CD4-positive, alpha-beta memory T cell (primary cell): ENCODE data around the gene RFX3. TPM values are rescaled to one million over a fixed set of nuclear protein-coding genes. Genes with fewer than 3 reads are reported as not detected.

ENCODE experiments used
- CTCF ChIA-PET: fragments of 350-600 bp; sonication (Branson Sonifier 250); formaldehyde crosslinking; loops from one replicate; lab custom pipeline; 2021; ENCODE audit warnings: inconsistent platforms; ENCODE audit not compliant: partially characterized antibody; lab: Charles Lee
- POLR2A ChIA-PET: fragments of 350-600 bp; sonication (Branson Sonifier 250); formaldehyde crosslinking; loops from one replicate; lab custom pipeline; 2021; ENCODE audit not compliant: partially characterized antibody; lab: Charles Lee
- DNase-seq, 5 donors: peaks; one replicate each; pipeline versions ENCODE4 v3.0.0 to v3.0.0-alpha.2; 2020 to 2022; ENCODE audit warnings: mixed read lengths in 1 of 5
- H3K27ac ChIP-seq: one replicate; pipeline ENCODE4 v1.7.0; 2013; ENCODE audit warnings: low read depth, low read length
- H3K27me3 ChIP-seq: 2 replicates; pipeline ENCODE4 v1.7.0; 2013; ENCODE audit warnings: mild to moderate bottlenecking, low read length, moderate library complexity; ENCODE audit not compliant: insufficient read depth
- H3K36me3 ChIP-seq: 2 replicates; pipeline ENCODE4 v1.7.0; 2013; ENCODE audit warnings: mild to moderate bottlenecking, low read length, moderate library complexity; ENCODE audit not compliant: insufficient read depth
- H3K4me1 ChIP-seq: 2 replicates; pipeline ENCODE4 v1.7.0; 2013; ENCODE audit warnings: mild to moderate bottlenecking, low read length, moderate library complexity; ENCODE audit not compliant: insufficient read depth
- H3K4me3 ChIP-seq, 2 donors: one replicate each; pipeline ENCODE4 v1.7.0; 2013; ENCODE audit warnings: low read length in 2 of 2, mild to moderate bottlenecking in 1 of 2
- H3K9me3 ChIP-seq, 2 donors: one replicate each; pipeline ENCODE4 v1.7.0; 2013; ENCODE audit warnings: low read length in 2 of 2, control low read depth in 1 of 2; ENCODE audit not compliant: control insufficient read depth in 1 of 2
- H3K27ac Mint-ChIP-seq, 7 donors: one replicate each; pipeline ENCODE4 v1.8.0; 2020 to 2021; ENCODE audit warnings: mixed read lengths in 7 of 7, mild to moderate bottlenecking in 6 of 7, inconsistent platforms in 3 of 7, moderate library complexity in 3 of 7
- H3K27me3 Mint-ChIP-seq, 2 donors: one replicate each; pipeline ENCODE4 v1.8.0; 2020 to 2021; ENCODE audit warnings: mixed read lengths in 2 of 2
- H3K36me3 Mint-ChIP-seq, 2 donors: one replicate each; pipeline ENCODE4 v1.8.0; 2020 to 2021; ENCODE audit warnings: mixed read lengths in 2 of 2, inconsistent platforms in 1 of 2, mild to moderate bottlenecking in 1 of 2
- H3K4me1 Mint-ChIP-seq, 4 donors: one replicate each; pipeline ENCODE4 v1.8.0; 2020 to 2021; ENCODE audit warnings: mixed read lengths in 4 of 4, mild to moderate bottlenecking in 1 of 4
- H3K4me3 Mint-ChIP-seq, 8 donors: one replicate each; pipeline ENCODE4 v1.8.0; 2020 to 2021; ENCODE audit warnings: mixed read lengths in 8 of 8, mild to moderate bottlenecking in 7 of 8, moderate library complexity in 6 of 8, inconsistent platforms in 3 of 8
- H3K9me3 Mint-ChIP-seq, 8 donors: one replicate each; pipeline ENCODE4 v1.8.0; 2020 to 2021; ENCODE audit warnings: mixed read lengths in 8 of 8, mild to moderate bottlenecking in 5 of 8, inconsistent platforms in 3 of 8, moderate library complexity in 1 of 8
- intact Hi-C: fragments of 100-400 bp; cut with micrococcal nuclease; formaldehyde crosslinking; loops from one replicate; pipeline ENCODE4 v1.15.1; 2023
- polyA plus RNA-seq, 2 donors: library from polyadenylated mRNA; unstranded; fragments of 300-500 nt; fragmentation: Illumina TruSeq; gene quantifications; one replicate each; pipeline ENCODE4 v1.2.3, GENCODE V29; 2021
- total RNA-seq, 2 experiments: library from RNA; stranded (reverse); gene quantifications; one replicate each; pipeline ENCODE4 v1.2.3, GENCODE V29; 2021

Gene RFX3
- total and polyA plus RNA-seq, 4 experiments from 2014 or later: 3.0 to 30.8 (median 16.5) TPM

GRCh38 chr9:3246241-3246640 lies 279.6 kb downstream of the RFX3 start:
- no peaks in the 10 kb centered on the region for H3K27me3 ChIP-seq
- DNase-seq: no peak
- Mint-ChIP-seq H3K4me1 (peaks cover 0 to 1% (median 0%) of the 10 kb centered on the region in 4 donors), H3K9me3 (peaks cover 0 to 3% (median 0%) of the 10 kb centered on the region in 8 donors), H3K36me3 (peaks cover 31 to 39% of the 10 kb centered on the region in 2 donors), H3K27me3 (no peaks in the 10 kb centered on the region), H3K27ac (no peak overlapping the region), H3K4me3 (no peak overlapping the region)
- intact Hi-C loops: no loop called here
- no peaks in the 10 kb centered on the region for H3K36me3 ChIP-seq
- ChIA-PET POLR2A (no interaction called here), CTCF (no interaction called here)
- H3K4me1 ChIP-seq: no peaks in the 10 kb centered on the region
- no peaks in the 10 kb centered on the region for H3K9me3 ChIP-seq
- H3K27ac ChIP-seq: no peak overlapping the region
- no peak overlapping the region for H3K4me3 ChIP-seq

GRCh38 chr9:3244963-3245653 lies 280.7 kb downstream of the RFX3 start:
- Mint-ChIP-seq H3K9me3 (peaks cover 0 to 3% (median 0%) of the 10 kb centered on the region in 8 donors), H3K27ac (peak overlapping the region in 1 of 7 donors; percentile 7), H3K36me3 (peaks cover 24 to 31% of the 10 kb centered on the region in 2 donors), H3K27me3 (no peaks in the 10 kb centered on the region), H3K4me3 (no peak overlapping the region), H3K4me1 (peaks cover 0 to 1% (median 0%) of the 10 kb centered on the region in 4 donors)
- Histone ChIP-seq H3K4me3 (no peak overlapping the region), H3K36me3 (no peaks in the 10 kb centered on the region), H3K27me3 (no peaks in the 10 kb centered on the region), H3K27ac (no peak overlapping the region), H3K9me3 (no peaks in the 10 kb centered on the region), H3K4me1 (no peaks in the 10 kb centered on the region)
- DNase-seq: no peak
- intact Hi-C loops: no loop called here
- ChIA-PET POLR2A (no interaction called here), CTCF (interaction anchor here (1.7 kb wide), 1 partner anchor 10 kb away, joined by 5 read pairs; no protein-coding TSS in a partner anchor)

GRCh38 chr9:3243683-3244082 lies 282.1 kb downstream of the RFX3 start:
- Histone ChIP-seq H3K4me1 (no peaks in the 10 kb centered on the region), H3K9me3 (no peaks in the 10 kb centered on the region), H3K4me3 (no peak overlapping the region), H3K36me3 (no peaks in the 10 kb centered on the region), H3K27ac (no peak overlapping the region), H3K27me3 (no peaks in the 10 kb centered on the region)
- intact Hi-C loops: no loop called here
- H3K36me3 Mint-ChIP-seq: peaks cover 24 to 31% of the 10 kb centered on the region in 2 donors
- peaks cover 0 to 3% (median 0%) of the 10 kb centered on the region in 8 donors for H3K9me3 Mint-ChIP-seq
- H3K4me1 Mint-ChIP-seq: peaks cover 0 to 1% (median 0%) of the 10 kb centered on the region in 4 donors
- POLR2A ChIA-PET: no interaction called here
- no peaks in the 10 kb centered on the region for H3K27me3 Mint-ChIP-seq
- CTCF ChIA-PET: interaction anchor here (0.7 to 1.7 kb wide), 2 partner anchors 8 to 198 kb away, joined by 5 read pairs; no protein-coding TSS in a partner anchor
- no peak for DNase-seq
- H3K27ac Mint-ChIP-seq: no peak overlapping the region
- no peak overlapping the region for H3K4me3 Mint-ChIP-seq

GRCh38 chr9:3241290-3241689 lies 284.5 kb downstream of the RFX3 start:
- H3K27me3 Mint-ChIP-seq: no peaks in the 10 kb centered on the region
- Histone ChIP-seq H3K4me3 (no peak overlapping the region), H3K27me3 (no peaks in the 10 kb centered on the region), H3K4me1 (no peaks in the 10 kb centered on the region), H3K27ac (no peak overlapping the region), H3K9me3 (no peaks in the 10 kb centered on the region), H3K36me3 (no peaks in the 10 kb centered on the region)
- ChIA-PET CTCF (interaction anchor here (0.7 to 1.2 kb wide), 16 partner anchors 9 to 1126 kb away, joined by 3 to 14 read pairs (median 4); no protein-coding TSS in a partner anchor), POLR2A (no interaction called here)
- H3K4me3 Mint-ChIP-seq: no peak overlapping the region
- intact Hi-C loops: loop anchor here (2.0 kb wide), 1 partner anchor 876 kb away; no protein-coding TSS in a partner anchor
- H3K4me1 Mint-ChIP-seq: peaks cover 0 to 1% (median 0%) of the 10 kb centered on the region in 4 donors
- peaks cover 0 to 3% (median 0%) of the 10 kb centered on the region in 8 donors for H3K9me3 Mint-ChIP-seq
- H3K27ac Mint-ChIP-seq: peak overlapping the region in 2 of 7 donors; percentile 16 to 62
- no peak for DNase-seq
- H3K36me3 Mint-ChIP-seq: peaks cover 19 to 22% of the 10 kb centered on the region in 2 donors

- Histone ChIP-seq H3K4me1 (no peaks in the 10 kb centered on the region), H3K9me3 (no peaks in the 10 kb centered on the region), H3K27ac (no peak overlapping the region), H3K36me3 (no peaks in the 10 kb centered on the region), H3K27me3 (no peaks in the 10 kb centered on the region), H3K4me3 (no peak overlapping the region)
- ChIA-PET CTCF (interaction anchor here (0.7 to 1.2 kb wide), 16 partner anchors 10 to 1126 kb away, joined by 3 to 14 read pairs (median 4); no protein-coding TSS in a partner anchor), POLR2A (no interaction called here)
- H3K27me3 Mint-ChIP-seq: no peaks in the 10 kb centered on the region
- no peak overlapping the region for H3K4me3 Mint-ChIP-seq
- intact Hi-C loops: loop anchor here (1.0 to 2.0 kb wide), 3 partner anchors 201 to 1099 kb away; no protein-coding TSS in a partner anchor
- peak; percentile 38 to 53 (median 43) for DNase-seq
- H3K27ac Mint-ChIP-seq: no peak overlapping the region
- peaks cover 0 to 1% (median 0%) of the 10 kb centered on the region in 4 donors for H3K4me1 Mint-ChIP-seq
- peaks cover 20 to 26% of the 10 kb centered on the region in 2 donors for H3K36me3 Mint-ChIP-seq
- peaks cover 0 to 3% (median 0%) of the 10 kb centered on the region in 8 donors for H3K9me3 Mint-ChIP-seq
These were observed 285.0 kb downstream of the RFX3 start for GRCh38 chr9:3240656-3241268.

GRCh38 chr9:3239240-3239639 lies 286.6 kb downstream of the RFX3 start:
- Histone ChIP-seq H3K4me3 (no peak overlapping the region), H3K36me3 (no peaks in the 10 kb centered on the region), H3K27ac (no peak overlapping the region), H3K9me3 (no peaks in the 10 kb centered on the region), H3K4me1 (no peaks in the 10 kb centered on the region), H3K27me3 (no peaks in the 10 kb centered on the region)
- intact Hi-C loops: no loop called here
- Mint-ChIP-seq H3K27me3 (no peaks in the 10 kb centered on the region), H3K36me3 (peaks cover 14 to 30% of the 10 kb centered on the region in 2 donors), H3K27ac (no peak overlapping the region), H3K4me1 (peaks cover 0 to 1% (median 0%) of the 10 kb centered on the region in 4 donors), H3K4me3 (no peak overlapping the region), H3K9me3 (no peaks in the 10 kb centered on the region)
- ChIA-PET CTCF (interaction anchor here (1.3 kb wide), 1 partner anchor 22 kb away, joined by 3 read pairs; no protein-coding TSS in a partner anchor), POLR2A (no interaction called here)
- no peak for DNase-seq

GRCh38 chr9:3238236-3238635 lies 287.6 kb downstream of the RFX3 start:
- H3K27ac Mint-ChIP-seq: no peak overlapping the region
- no peak overlapping the region for H3K4me3 ChIP-seq
- intact Hi-C loops: no loop called here
- no peaks in the 10 kb centered on the region for H3K27me3 ChIP-seq
- no peak for DNase-seq
- H3K4me1 ChIP-seq: no peaks in the 10 kb centered on the region
- peaks cover 15 to 34% of the 10 kb centered on the region in 2 donors for H3K36me3 Mint-ChIP-seq
- no peaks in the 10 kb centered on the region for H3K9me3 ChIP-seq
- no peak overlapping the region for H3K27ac ChIP-seq
- ChIA-PET POLR2A (no interaction called here), CTCF (interaction anchor here (1.1 to 1.3 kb wide), 2 partner anchors 14 to 23 kb away, joined by 3 read pairs; no protein-coding TSS in a partner anchor)
- H3K4me1 Mint-ChIP-seq: peaks cover 0 to 1% (median 0%) of the 10 kb centered on the region in 4 donors
- H3K27me3 Mint-ChIP-seq: no peaks in the 10 kb centered on the region
- H3K36me3 ChIP-seq: no peaks in the 10 kb centered on the region
- H3K9me3 Mint-ChIP-seq: no peaks in the 10 kb centered on the region
- H3K4me3 Mint-ChIP-seq: no peak overlapping the region
